Heart left ventricle (tissue), 13 donors: ENCODE measurements around the gene NDUFC1.
A peak's percentile ranks its signal among the peaks of the same experiment; 100 is the strongest.

ENCODE experiments used
- CTCF ChIP-seq, 12 donors: fragments of 200-600 bp; sonication (generic) in 4 of 12; IDR thresholded peaks; one replicate each; pipeline versions ENCODE4 v1.5.0 to v1.8.0; 2018 to 2022; ENCODE audit warnings: antibody characterized with exemption in 12 of 12, mild to moderate bottlenecking in 5 of 12
- POLR2A ChIP-seq, 2 donors: fragments of 450-650 bp; IDR thresholded peaks; one replicate each; pipeline ENCODE4 v1.6.1; 2017; ENCODE audit warnings: antibody characterized with exemption in 2 of 2, mild to moderate bottlenecking in 2 of 2, moderate library complexity in 2 of 2
- donor health status: ischemic (EF 13 %, LVEDD 7.1; RV severe dilation, severe dysfunction).
- donor health status: DM: no; HTN: yes; CAD: no.
- donor health status: DM: no; HTN: no; CAD: no.
- donor health status: ischemic (EF 25% LVEDD 6.9; RV normal size, moderate dysfunction).
- donor health status: ischemic (EF 25% LVEDD 5.7; RV mildly dilated, moderate dysfunction).
- donor health status: ischemic (EF 35%, LVEDD 5.7; RV mildly dilated, moderate dysfunction).
- donor health status: nonischemic (EF 11% LVEDD 7.7; RV severe dilation, severe dysfunction).
- donor health status: DM: yes; HTN: yes; CAD: no.
- donor health status: PGD.
- donor health status: ischemic (EF 29% LVEDD 5.4; RV normal size, mild dysfunction).
- donor health status: nonischemic (EF 23%, LVEDD 6.1; RV moderate dilation, normal function).

GRCh38 chr4:139266583-139267257, 35.6 kb downstream of the NDUFC1 start:
- no peak for TF ChIP-seq POLR2A (IDR thresholded peaks at IDR 0.05)
- peak in 1 of 12 donors; percentile 9 for TF ChIP-seq CTCF (IDR thresholded peaks at IDR 0.05)
